SKM-1 treated with dmso at 0.1 percent for 144 hours (cell line): ENCODE results near the gene LCT.
"Not testable (repeated sequence)": the region's sequence is repeated elsewhere in the genome, so short reads cannot be mapped to it uniquely, and the experiment has no call there.

Source experiments
- DNase-seq: peaks from one replicate; lab custom pipeline; 2025; ENCODE audit not compliant: unreplicated experiment; lab: John Stamatoyannopoulos, UW

The LCT gene

DNA sequence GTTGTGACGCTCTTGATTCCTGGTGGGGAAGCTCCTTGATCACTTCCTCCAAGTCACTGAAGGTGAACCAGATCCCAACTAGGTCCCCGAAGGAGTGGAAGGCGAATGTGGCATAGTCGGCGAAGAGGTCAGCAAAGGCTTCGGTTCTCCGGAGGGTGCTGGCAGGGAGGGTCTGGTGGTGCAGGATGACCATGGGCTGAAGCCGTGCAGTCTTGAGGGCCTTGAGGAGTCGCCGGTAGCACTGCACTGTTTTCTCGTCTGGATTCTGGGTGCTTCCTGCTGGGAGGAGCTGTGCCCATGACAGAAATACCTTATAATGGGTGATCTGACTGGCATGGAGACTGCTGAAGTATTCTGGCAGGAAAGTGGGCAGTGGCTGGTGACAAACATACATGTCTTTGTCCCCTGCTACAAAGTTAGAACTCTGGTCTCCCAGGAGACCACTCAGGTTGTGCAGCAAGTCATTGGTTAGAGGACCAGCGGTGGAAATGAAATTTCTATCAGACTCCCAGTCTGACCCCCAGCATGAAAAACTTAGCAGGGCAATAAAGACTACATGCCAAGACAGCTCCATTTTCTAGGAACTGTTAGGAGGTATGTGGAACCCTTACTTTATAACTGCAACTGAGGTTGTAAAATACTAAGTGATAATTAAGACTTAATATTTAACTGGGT, at the start of gene LCT:
TSS of gene LCT (minus strand) at position 589 of the 675 bp plus-strand sequence. CDS start at position 574, 15 bp downstream.
- no peak for DNase-seq

DNA sequence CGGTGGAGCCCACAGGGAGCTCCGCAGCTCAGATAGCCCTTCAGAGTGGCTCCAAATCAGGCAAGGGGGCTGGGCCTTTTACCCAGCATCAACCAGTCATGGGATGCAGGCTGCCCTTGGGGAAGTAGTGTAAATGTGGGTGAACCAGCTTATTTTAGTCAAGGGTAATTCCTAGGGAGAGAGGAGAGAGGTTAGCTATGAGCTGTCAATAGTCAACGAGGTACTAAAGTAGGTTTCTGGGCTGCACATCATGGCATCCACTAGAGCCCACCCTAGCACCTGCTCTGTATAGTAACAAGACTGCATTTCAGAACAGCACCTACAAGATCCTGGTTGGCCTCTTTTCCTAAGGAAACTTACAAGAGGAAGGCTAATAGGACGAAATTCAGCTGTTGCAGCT, 48.7 kb upstream of the LCT start:
- no peak for DNase-seq

DNA sequence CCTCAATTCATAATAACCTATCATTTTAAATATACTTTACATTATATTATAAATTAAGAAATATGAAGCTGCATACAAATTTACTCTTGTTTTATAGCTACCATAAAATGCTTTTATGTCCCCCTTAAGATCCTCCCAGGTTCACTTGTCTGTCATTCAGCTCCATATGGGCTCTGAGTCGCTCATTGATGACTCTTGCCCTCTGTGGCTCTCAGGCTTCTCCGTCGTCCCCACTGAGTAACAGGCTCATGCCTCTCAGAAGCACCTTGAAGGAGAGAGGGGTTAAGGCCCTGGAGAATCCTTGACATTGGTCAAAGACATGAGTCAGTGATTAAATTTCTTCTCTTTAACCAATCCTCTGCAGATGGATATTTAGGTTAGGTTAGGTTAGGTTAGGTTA, 45.4 kb upstream of the LCT start:
- no peak for DNase-seq

DNA sequence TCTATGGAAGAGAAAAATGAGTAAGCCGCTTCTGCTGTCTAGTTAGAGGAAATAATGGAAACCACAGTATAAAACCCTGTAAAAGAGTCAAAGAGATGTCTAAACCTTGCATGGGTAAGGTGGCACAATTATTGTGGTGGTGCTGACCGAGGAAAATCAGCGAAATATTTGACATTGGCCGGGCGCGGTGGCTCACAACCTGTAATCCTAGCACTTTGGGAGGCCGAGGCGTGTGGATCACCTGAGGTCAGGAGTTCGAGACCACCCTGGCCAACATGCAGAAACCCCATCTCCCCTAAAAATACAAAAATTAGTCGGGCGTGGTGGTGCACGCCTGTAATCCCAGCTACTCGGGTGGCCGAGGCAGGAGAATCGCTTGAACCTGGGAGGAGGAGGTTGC, 39.8 kb upstream of the LCT start:
- DNase-seq: not testable (repeated sequence)

DNA sequence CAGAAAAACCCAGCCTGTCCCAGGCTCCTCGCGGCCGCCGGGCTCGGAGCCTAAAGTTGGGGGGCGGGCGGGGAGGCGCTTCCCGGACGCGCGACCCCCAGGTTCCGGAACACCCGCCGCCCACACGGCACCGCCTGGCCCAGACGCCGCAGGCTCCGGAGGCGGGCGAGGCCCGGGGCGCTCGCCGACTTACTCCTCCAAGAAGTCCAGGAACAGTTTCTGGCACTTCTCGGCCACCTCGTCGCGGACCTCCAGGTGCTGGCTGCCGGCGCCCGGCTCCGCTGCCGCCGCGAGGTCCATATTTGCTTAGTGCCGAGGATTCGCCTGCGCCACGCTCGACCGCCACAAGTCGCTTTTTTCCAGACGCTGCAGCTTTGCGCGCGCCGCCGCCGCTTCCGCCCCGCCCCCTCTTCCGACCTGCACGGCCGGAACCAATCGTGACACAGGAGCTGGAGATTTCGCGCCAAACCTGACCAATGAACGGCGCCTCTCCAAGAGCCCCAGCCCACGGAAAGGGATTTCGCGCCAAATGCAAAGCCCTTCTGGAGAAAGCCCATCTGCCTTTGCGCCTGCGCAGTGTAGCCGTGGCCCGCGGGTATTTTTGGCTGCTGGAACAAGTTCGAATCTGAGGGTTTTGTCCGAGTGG, 39.2 kb upstream of the LCT start, which contains the start of gene MCM6:
TSS of gene MCM6 (minus strand) at position 378 of the 646 bp plus-strand sequence. CDS start at position 300, 78 bp downstream.
- peak; percentile 97 for DNase-seq

DNA sequence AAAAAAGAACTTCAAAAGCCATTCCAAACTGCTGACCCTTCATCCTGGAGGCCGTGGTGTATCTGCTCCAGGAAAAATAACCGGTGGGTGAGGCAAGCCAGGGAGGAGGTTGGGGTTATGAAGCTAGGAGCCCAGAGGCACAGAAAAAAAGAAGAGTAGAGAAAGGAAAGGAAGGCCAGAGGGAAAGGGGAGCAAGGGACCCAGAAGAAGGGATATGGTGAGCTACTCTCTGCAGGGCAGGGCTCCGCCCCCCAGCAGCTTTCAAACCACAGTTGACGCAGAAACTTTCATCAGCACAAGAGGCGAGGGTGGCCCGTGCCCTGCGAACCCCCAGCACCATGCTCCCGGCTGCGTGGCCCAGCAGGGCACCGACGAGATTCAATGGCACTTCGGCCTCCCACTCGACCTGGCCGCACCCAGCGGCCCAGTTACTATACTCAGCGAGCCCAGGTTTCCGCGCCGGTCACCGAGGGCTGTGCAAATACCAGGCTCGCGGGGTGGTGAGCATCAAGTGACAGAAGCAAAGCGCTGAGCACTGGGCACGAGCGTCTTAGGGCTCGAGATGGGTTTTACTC, 38.6 kb upstream of the LCT start:
- peak; percentile 32 for DNase-seq

DNA sequence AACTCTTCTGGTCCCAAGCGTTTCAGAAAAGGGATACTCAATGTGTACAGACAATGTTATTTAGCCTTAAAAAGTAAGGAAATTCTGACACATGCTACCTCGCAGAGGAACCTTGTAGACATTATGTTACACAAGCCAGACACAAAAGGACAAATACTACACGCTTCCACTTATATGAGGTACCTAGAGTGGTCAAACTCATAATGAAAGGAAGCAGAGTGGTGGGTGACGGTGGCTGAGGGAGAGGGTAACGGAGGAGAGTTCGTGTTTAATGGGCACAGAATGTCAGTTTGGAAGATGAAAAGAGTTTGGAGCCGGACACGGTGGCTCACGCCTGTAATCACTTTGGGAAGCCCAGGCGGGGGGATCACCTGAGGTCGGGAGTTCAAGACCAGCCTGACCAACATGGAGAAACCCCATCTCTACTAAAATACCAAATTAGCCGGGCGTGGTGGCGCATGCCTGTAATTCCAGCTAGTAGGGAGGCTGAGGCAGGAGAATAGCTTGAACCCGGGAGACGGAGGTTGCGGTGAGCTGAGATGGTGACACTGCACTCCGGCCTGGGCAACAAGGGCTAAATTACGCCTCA, 37.9 kb upstream of the LCT start:
- no peak for DNase-seq

DNA sequence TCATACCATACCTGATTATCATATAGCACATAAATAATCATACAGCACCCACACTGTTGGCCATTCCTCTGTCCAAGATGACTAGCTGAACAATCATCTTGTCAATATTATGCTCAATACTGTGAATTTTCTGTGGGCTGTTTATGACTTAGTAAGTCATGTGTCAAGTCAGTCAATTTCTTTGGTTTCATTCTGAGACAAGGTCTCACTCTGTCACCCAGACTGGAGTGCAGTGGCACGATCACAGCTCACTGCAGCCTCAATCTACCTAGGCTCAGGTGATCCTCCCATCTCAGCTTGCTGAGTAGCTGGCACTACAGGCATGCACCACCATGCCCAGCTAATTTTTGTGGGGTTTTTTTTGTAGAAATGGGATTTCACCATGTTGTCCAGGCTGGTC, 33.6 kb upstream of the LCT start:
- no peak for DNase-seq

DNA sequence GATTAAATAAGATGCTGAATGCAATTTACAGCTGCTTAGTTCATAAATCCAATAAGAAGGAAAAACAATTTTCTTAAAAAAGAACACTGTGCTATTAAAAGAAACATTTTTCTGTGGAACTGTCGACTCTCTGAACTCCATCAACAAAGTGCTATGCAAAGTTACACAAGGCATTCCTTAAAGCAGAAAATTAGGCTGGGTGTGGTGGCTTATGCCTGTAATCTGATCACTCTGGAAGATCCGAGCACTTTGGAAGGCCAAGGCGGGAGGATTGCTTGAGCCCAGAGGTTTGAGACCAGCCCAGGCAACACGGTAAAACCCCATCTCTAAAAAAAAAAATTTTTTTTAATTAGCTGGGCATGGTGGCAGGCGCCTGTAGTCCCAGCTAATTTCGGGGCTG, 26.2 kb upstream of the LCT start:
- no peak for DNase-seq

DNA sequence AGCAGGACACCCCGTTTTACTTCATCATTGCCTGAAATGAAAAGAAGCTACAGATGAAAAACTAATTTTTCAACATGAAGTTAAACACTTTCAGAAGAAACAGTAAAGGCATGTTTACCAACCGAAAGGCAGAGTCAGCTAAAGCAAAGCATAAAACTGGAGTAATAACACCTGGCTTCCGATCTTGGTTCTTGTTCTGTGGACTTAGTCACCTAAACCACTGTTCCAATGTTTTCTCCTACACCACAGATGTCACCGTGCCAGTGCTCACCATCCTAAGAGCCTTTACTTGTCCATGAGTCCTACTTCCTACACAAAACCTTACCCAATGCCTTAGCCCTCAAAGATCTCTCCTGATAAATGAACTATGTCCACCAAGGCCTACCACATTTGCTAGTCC, 25.7 kb upstream of the LCT start:
- no peak for DNase-seq

DNA sequence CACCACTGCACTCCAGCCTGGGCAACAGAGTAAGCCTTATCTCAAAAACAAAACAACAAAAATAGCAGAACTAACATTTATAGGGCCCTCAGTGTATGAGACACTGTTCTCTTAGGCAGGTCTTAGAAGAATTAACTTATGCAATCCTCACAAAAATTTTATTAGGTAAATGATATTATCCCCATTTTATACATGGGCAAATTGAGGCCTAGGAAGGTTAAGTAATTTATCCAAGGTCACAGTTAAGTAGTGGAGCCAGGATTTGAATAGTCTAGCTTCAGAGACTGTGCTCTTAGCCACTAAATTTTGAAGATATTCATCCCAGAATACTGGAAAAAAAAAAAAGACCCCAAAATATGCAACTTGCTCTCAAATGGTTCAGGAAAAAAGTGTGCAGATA, 16.4 kb upstream of the LCT start:
- DNase-seq: no peak

DNA sequence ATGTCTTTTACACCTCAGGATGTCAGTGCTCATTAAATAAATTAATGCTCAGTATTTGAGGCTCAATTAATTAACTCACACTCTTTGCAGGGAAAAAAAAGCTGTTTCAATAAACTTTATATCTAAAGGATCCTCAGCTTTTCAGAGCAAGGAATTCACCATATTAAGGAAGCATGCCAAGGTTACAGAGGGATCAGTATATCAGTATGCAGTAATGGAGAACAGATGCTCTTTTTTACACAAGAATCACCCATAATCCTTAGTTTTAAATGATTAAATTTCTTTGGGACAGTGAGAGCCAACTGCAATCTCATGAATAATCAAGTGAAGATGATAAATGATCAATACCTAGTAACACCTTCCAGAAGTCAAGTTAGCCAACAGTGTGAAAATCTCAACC, 14.9 kb upstream of the LCT start:
- no peak for DNase-seq

DNA sequence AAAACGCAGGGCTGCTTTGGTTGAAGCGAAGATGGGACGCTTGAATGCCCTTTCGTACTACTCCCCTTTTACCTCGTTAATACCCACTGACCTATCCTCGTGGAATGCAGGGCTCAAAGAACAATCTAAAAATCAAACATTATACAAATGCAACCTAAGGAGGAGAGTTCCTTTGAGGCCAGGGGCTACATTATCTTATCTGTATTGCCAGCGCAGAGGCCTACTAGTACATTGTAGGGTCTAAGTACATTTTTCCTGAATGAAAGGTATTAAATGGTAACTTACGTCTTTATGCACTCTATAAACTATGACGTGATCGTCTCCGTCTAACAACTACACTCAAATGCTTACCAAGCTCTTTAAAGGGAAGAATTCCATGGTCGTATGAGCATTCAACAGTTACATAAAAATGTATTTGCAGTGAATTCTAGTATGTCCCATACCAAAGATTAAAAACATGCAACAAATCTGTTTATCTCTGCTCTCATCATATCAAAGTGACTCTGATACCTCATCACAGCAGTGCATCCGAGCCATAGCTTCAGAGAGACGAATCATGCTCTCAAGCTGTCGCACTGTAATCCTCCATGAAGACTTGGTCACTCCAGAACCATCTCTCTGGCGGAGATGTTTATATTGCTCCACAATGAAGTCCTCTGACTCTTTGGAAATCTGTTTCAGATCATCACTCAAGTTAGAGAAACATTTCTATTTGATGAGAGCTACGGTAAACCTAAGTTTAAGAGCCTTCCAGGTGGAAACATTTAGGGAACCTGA, 14.1 kb upstream of the LCT start:
- DNase-seq: no peak

DNA sequence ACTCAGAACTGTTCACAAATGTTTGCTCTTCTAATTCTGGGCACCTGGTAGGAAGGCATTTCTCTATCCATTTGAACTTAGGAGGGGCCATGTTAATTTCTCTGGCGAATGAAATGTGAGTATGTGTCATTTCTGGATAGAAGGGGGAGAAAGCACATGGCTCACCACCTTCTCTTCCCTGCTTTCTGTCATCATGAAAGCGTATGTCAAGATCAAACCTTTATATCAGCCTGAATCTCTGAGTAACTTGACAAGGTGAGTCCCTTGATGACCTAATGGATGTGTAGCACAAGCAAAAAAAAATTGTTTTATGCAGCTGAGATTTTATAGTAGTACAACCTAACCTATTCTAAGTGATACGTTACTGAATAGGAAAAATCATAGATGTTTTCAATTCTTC, 12.1 kb upstream of the LCT start:
- DNase-seq: no peak

DNA sequence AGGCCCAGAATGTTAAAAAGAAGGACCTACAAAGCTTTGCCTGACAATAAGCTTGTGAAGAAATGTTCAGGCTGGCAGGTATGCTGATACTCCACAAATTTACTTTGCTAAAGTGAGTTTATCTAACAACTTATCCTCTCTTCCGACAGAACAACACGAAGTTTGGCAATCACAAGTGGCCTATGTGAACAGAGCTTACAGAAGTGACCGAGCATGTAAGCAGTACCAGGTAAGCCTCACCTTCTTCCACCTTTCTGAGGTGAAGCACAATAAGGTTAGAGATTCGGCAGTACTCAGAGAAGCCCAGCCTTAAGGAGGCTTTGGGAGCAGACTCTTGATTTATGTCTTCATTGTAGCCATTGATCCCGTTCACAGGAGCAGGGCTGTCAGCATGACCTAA, 9.0 kb upstream of the LCT start:
- no peak for DNase-seq

DNA sequence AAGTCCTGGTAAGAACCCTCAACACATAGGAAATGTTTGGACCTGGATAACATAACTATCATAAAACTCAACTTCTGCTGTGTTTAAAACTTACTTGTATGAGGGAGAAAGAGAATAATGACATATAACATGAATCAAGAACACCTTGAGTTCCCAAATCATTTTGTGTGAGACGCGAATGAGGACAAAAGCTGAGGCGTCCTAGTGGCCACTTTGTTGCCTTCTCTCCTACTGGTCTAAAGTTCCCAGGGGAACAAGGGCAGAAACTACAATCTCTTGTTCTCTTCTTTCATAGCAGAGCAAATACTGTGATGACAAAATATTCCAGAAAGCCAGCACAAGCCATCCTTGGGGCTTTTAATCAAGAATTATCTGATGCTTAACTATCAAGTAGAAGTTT, 8.3 kb upstream of the LCT start:
- DNase-seq: no peak

DNA sequence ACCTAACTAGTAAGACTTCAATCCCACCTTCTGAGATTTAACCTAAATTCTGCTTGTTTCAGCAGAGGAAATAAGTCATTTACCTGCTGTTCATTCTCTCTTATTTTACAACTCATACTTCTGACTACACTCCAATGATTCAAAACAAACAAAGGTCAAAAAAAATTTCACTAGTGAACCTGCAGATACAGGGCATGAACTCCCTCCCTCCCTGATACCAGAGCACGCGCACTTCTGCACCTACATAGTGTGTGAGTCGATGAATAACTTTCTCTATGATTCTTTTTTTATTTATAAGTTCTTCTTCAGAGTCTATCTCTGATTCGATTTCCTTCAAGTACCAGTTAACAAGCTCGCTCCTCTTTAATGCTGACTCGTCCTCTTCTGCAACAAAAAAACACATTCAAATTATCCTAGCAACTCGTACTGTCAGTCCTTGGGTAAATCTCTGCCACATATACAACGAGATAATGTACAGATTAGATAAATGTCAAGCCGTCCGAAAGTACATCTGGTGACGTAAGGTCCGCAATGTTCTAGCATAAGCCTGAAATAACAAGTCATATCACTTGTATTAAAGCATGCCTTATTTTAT, 7.4 kb upstream of the LCT start:
- DNase-seq: no peak

DNA sequence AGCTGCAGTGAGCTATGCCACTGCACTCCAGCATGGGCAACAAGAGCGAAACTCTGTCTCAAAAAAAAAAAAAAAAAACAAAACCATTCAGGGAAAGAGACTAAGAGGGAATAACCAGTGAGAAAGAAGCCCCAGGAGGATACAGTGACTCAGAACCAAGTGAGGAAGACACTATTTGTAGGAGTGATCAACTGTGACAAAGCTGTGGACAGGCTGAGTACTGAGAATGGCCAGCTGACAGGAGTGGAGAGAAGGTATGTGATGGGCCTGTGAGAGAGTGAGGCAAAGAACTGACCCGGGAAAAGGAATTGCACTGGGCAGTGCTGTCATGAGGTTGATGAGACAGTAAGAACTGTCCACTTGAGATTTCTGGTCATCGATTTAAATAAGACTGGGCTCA, 6.7 kb upstream of the LCT start:
- no peak for DNase-seq

DNA sequence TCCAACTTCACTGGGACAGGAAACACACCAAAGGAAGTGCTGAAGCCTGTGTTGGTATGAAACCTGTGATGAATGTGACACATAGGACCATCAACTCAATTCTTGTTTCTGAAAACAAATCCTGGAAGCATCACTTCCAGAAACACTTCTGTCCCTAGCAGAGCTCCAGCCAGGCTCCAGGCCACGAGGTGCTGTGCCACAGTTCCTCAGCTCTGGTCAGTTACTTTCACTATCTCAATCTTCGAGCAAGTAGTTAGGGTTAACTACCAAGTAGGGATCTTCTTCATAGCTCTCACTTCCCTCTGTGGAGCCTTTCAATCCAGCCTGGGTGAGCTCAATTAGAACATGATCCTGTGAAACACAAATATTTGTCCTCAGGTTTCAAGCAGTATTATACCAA, 3.6 kb upstream of the LCT start:
- DNase-seq: no peak

DNA sequence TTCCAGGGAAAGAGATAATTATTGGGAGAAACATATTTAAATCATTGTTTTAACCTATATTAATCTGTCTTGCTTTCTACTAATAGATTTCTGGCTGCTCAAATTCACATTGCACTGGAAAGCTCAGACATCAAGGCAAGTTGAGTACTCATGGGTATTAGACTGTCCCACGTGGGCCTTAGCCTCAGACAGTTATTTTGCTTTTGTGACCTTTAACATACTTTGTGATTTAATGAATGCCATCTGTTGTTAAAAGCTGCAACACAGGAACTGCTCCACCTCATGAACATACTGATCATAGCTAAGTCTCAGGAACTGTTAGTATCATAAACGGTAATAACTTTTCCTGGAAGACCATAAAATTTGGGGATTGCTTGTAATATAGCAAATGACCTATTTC, 2.7 kb upstream of the LCT start:
- no peak for DNase-seq

DNA sequence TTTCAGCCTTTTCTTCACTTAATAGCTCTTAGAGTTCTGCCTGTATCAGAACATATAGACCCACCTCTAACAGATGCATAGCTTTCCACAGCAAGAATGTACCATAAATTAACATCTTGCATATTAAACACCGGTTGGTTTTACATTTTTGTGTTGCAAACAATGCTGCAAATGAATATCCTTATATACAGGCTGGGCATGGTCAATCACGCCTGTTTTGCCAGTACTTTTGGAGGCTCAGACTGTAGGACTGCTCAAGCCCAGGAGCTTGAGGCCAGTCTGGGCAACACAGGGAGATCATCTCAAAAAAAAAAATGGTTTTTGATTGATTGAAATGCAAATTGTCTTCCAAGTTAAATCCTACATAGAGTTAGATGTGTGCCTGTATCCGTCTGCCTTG, 1.5 kb upstream of the LCT start:
- no peak for DNase-seq
